HG02571 (cell line): ENCODE results near the gene CGNL1.

Experiments used
- ATAC-seq: cut with Tn5 transposase; IDR thresholded peaks from one replicate; pipeline ENCODE4 v1.9.1; 2021; ENCODE audit warnings: mild to moderate bottlenecking, moderate library complexity; ENCODE audit not compliant: unreplicated experiment

The CGNL1 gene

GRCh38 chr15:57563416-57563815 lies 187.1 kb downstream of the CGNL1 start:
- ATAC-seq = no peak

- ATAC-seq = no peak
These were observed 189.0 kb downstream of the CGNL1 start for GRCh38 chr15:57565311-57565710.

DNA sequence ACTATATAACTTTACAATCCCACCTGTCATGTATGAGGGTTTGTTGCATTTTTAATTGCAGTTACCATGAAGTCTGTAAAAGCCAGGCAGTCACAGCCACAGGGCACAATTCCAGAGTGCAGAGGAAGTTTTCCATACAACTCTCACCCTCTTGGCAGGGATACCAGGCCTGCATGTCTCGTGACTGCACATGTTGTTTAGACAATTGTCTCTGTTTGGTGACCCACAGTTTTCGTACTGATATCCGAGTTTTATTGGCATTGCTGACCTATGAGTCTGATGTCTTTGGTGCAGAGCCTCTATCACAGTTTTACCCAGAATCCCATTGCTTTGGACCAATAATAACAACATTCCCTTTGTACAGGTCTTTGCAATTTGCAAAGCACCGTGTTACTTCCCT lies 190.5 kb downstream of the CGNL1 start:
- ATAC-seq = no peak

DNA sequence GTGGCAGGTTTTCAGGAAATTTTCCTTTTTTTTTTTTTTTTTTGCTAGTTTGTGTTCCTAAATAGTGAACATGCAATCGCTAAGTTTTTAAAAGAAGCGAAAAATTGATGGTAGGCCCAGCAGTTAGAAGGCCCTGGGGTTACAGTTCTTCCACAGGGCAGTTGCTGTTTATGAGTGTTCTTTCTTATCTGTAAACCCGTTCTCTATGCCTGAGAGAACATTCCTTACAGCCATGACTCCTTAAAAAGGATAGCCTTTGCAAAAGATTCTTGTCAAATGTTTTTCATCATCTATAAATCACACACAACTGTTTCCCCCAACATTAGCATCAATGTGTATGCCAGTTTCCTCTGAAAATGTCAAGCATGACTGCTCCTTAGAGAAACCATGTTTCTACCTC lies 191.6 kb downstream of the CGNL1 start:
- ATAC-seq = no peak

GRCh38 chr15:57568299-57568698 lies 192.0 kb downstream of the CGNL1 start:
- ATAC-seq = no peak

GRCh38 chr15:57570340-57570739 lies 194.0 kb downstream of the CGNL1 start:
- no peak for ATAC-seq

GRCh38 chr15:57570994-57571393 lies 194.7 kb downstream of the CGNL1 start:
- no peak for ATAC-seq

- ATAC-seq = no peak
These were observed 195.4 kb downstream of the CGNL1 start for GRCh38 chr15:57571725-57572124.

- no peak for ATAC-seq
These were observed 196.2 kb downstream of the CGNL1 start for GRCh38 chr15:57572468-57572867.

GRCh38 chr15:57573151-57573550 lies 196.8 kb downstream of the CGNL1 start:
- no peak for ATAC-seq

DNA sequence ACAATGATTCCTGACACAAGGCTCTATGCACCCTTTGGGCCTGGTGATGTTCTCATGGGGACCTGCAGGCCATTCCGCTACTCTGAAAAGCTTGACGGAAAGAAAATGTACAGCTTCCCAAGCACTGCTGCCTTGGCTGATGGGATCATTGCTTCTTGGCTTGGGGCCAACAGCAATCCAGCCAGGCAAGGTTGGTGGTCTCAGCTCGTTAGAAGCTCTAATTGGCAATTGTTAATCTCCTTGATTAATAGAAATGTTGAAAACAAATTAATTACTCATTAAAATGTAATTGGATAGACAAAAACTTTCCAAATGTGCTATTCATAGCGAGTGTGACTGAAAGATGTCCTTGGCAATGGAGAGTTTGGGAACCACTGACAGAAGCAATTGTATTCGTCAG lies 199.1 kb downstream of the CGNL1 start:
- no peak for ATAC-seq

DNA sequence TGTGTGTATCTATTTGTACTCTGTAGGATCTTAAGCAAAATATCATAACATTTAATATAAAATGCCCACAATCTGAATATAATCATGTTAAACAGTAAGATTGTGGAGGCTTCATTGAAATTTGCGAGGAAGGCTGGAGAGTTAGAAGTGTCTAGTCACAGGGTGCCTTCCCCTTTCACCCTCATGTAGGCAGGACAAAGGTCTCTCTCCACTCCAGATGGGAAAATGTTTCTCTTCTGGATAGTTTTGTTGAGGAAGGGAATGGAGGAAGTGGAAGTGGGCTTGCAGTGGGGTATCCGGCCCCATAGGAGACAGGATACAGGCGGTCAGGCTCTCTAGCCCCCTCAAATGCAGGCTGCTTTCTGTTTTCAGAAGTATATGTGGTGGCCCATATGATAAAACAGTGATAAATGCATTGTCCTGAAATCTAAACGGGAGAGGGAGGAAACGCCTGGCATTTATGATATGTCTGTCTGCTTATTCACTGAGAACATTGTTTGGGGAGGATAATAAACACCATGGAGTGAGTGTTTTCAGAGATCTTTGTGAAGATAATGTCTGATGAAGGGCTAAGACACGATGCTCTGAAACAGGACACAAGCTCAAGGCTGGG lies 202.1 kb downstream of the CGNL1 start:
- no peak for ATAC-seq

GRCh38 chr15:57580428-57580827 lies 204.1 kb downstream of the CGNL1 start:
- no peak for ATAC-seq

- no peak for ATAC-seq
These were observed 204.6 kb downstream of the CGNL1 start for GRCh38 chr15:57580866-57581265.

DNA sequence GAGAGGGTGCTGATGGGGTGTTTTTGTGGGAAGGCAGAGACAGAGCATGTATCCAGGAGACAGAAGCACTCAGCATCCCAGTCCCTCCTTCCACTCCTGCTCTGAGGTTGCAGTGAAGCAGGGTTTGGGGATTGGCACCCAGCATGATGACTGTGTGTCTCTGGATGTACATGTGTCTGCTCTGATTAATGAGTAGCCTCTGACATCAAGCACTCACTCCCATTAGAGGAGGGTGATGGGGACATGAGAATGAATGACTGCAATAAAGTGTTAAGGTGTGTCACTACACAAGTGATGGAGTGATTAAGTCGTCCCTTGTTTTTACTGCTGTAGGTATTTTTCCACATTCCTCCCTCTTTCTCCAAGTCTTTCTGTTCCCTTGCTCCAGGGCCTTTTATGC lies 205.8 kb downstream of the CGNL1 start:
- ATAC-seq = no peak

DNA sequence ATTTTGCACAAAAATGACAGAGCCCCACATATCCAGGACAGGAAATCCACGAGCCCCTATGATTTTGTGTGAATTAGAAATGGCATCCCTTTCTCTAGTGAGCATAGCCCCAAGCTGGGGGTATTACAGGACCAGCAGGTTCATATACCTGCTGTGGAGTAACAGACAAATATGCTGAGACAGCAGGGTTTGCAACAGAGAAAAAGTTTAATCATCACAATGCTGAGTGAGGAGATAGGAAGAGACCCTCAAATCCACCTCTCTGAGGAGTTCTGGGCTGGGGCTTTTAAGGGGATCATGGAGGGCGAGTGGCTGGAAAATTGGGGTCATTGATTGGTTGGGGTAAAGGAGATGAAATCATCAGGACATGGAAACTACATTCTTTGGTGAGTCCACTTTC lies 207.0 kb downstream of the CGNL1 start:
- ATAC-seq = no peak

DNA sequence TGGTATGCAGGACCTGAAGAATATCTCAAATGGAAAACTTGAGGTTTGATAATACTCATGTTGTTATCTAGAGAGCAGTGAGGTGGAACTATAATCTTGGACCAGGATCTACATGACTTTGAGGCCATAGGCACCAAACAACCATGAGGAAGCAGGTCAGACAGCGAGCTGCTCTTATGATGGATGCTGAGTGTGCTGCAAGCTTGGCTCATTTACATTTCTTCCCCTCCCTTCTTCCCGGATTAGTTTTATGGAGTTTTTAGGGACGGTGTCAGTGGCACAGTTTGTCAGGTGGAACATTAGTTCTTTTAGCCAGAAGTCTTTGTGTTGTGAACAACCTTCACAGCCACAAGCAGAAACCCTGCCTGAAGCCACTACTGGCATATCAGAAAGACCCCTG lies 207.4 kb downstream of the CGNL1 start:
- ATAC-seq = no peak

GRCh38 chr15:57586661-57587424 lies 210.5 kb downstream of the CGNL1 start:
- ATAC-seq = no peak

GRCh38 chr15:57589281-57589680 lies 213.0 kb downstream of the CGNL1 start:
- no peak for ATAC-seq

DNA sequence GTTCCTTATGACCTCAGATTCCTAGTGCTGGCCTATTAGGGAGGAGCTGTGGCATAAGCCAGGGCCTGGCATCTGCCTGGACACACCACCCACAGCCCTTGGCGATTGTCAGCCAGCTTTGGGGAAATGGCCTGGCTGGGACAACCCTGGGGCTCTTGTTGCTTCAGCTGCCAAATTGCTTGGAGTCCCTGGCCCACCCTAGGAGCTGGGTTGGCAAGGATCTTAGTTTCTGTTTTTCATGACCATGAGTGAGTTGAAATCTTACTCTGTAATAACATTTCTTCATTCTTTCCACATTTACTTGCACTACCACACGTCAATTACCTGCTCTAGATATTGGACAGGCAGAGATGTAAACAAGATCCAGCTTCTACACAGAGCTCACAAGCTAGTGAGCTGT lies 213.4 kb downstream of the CGNL1 start:
- ATAC-seq = no peak

GRCh38 chr15:57591237-57591821 lies 215.0 kb downstream of the CGNL1 start:
- no peak for ATAC-seq

GRCh38 chr15:57591822-57592367 lies 215.6 kb downstream of the CGNL1 start, which contains the start of gene MYZAP:
Gene MYZAP, plus strand, starts transcription at chr15:57591904. Its CDS starts 131 bp downstream, at chr15:57592035.
- ATAC-seq = no peak
